GM21515 (cell line): ENCODE measurements around the gene AGPAT4.

ENCODE experiments used
- ATAC-seq: cut with Tn5 transposase; IDR thresholded peaks from one replicate; pipeline ENCODE4 v1.9.1; 2021; ENCODE audit not compliant: unreplicated experiment

AGPAT4 gene

DNA sequence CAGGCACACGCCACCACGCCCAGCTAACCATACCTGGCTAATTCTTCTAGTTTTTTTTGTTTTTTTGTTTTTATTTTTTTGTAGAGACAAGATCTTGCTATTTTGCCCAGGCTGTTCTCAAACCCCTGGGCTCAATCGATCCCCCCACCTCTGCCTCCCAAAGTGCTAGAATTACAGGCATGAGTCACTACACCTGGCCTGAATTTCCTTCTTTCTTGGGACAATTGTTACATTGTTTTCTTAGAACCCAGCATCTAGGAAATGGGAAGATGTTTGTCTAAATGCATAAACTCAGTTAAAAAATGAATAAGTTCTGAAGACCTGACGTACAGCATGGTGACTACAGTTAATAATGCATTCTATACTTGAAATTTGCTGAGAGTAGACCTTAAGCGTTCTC is 10.8 kb upstream of the AGPAT4 start:
- ATAC-seq, result no peak

DNA sequence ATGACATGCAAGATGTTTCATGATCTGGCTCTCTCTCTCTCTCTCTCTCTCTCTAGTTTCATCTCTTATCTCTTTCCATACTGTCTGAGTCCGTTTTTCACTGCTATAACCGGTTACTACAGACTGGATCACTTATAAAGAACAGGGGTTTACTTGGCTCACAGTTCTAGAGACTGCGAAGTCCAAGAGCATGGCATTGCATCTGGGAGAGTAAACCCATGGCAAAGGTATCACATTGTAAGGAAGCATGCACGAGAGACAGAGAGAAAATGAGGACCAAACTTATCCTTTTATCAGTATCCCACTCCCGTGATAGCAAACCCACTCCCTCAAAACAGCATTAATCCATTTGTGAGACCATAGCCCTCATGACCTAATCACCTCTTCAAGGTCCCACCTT is 7.2 kb upstream of the AGPAT4 start:
- ATAC-seq, result no peak

DNA sequence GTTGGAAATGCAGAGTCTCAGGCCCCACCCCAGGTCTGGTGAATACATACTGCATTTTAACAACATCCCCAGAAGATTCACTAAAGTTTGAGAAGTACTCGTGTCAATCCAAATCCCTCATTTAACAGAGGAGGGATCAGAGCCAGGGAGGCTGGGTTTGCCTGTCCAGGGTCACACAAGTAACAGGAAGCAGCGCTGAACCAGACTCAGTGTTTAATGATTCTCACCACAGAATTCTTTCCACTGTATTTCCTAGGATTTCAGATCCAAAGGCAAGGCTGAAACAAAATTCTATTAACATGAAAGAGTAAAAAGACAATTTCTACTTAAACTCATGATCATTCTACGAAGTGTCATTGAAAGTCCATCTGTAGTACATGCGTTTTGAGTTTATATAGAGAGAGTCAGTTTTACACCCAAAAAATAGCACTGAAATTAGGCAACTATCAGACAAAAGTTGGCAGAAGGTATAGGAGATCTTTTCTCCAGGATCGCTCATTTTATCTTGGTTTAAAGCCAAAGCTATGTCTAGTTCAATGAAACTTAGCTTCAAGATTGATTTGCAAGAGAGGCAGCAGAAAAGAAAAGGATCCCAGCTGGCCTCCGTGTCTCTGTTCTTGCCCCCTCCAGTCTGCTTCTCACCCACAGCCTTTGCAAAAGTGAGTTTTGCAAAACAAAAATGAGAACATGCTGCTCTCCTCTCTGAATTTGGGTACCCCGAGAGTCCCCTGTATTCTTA is 6.0 kb upstream of the AGPAT4 start:
- ATAC-seq, result no peak

DNA sequence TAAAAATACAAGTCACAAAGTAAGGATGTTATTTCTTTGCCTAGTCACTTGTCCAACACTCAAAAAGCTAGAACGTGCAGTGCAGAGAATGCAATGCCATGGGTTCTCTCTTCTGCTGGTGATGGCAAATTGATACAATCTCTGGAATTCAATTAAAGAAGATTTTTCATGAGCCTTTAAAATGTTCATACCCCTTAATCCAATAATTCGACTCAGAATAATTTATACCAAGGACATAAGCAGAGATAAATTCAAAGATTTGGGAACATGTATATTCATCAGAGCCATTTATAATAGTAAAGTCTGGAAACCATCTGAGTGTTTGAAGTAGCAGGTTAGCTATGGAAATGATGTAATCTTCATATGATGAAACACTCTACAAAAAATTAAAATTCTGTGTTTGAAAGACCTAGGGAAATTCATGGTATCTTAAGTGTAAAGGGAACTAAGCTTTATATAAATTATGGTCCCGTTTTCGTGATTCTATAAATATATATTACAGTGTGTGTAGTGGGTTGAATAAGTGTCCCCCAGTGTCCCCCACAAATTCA is 2.8 kb upstream of the AGPAT4 start:
- ATAC-seq, result no peak

DNA sequence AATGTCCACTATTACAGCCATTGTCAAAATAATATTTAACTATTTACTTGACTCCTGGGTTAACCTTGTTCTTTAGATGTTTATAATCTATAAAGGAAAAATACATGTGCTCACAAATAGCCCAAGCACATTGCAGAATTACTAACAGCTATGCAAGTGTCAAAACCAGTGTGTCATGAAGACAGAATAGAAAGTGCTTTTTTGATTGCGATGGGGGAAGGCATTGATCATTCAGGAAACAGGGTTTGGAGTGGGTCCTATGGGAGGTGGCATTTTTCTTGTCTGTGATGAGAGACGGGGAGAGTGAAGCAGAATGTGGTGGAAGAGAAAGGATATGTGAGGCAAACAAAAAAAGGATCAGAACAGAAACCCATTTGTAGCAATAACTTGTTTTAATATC is 1.0 kb upstream of the AGPAT4 start:
- no peak for ATAC-seq

DNA sequence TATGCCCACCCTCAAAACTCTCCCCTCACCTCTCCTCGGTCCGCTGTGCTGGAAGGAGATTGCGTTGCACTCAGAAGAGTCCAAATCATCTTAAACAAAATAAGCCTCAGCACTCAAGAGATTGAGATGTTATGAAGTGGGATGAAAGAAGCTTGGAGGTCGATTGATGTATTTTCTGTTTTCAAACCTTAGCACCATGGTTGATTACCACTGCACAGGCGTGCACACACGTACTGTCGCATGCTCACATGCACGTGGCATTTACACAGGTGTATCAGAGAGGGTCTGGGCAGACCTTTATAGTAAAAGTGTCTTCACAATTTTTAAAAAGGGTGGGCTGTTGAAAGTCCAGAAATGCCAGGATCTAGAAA is 612 bp upstream of the AGPAT4 start:
- ATAC-seq, result no peak

DNA sequence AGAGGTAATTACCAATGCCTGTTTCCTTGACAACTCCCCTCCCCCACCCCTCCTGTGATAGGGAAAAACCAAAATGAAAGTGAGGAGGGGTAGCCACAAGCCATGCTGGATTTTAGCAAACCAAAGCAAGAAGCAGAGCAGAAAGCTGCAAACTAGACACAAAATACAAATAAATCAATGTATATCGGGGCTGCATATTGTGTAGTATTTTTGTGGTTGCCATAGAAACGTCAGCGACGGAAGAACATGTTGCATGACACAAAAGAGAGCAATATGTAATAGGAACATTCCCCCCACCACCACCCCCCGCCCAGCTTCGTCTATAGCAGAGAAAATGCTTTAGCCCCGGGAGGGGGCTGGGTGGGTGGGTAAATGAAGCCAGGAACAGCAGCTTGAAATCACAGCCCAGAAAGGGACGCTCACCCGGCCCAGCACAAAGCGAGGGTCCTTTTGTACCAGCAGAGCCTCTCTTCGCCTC is 548 bp downstream of the AGPAT4 start:
- ATAC-seq, result no peak

DNA sequence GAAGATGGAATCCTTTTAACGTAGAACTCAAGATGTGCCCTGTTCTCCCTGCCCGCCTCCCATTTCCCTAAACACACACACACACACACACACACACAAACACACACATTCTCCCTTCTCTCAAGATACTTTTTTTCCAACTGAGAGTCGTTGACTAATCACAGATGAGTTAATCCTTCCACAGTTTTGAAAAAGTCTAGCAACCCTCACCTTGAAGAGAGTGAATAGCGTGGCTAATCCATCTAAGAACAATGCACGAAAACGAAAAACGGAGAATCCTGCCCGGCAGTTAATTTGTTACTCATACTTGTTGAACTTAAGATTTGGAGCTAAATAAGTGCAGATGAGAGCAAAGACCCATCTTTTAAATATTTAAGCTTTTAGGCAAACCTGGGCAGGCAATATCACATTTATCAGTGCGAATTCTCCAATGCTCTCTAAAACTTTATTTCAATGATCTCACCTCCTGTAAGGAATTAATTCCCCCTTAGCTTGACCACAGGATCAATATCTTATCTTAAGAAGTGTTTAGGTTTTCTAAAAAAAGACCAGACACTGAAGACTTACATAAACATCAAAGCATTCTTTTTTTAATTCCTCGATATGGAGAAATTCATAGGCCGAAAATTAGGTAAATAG is 1.1 kb downstream of the AGPAT4 start:
- ATAC-seq, result no peak

DNA sequence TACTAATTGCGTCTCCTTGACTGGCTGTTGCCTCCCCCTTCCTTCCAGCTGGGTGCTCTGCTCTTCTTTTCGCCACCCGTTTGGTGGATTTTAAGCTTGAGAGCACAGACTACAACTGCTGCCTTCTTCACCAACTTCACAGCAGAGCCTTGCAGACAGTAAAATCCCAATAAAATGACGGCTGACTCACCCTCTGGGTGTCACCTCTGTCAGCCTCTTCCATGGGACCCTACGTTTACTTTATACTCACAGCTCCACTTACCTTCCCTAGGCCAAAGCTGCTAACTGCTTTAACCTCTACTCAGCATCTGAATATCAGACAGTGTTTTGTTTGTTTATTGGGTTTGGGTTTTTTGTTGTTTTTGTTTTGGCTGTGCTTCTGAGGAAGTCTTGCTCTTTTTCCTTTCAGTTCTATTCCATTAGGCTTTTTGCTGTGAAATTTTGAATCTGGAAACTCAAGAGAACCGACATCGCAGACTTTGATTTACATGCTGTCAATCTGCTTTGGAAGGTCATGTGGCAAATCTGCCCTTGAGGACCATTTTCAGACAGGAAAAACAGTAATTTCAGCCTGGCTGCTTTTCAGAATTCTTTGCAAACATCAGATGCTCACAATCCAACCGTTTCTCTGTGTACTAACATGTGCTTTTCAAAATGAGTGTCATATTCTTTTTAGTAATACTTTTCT is 2.4 kb downstream of the AGPAT4 start:
- ATAC-seq, result no peak

DNA sequence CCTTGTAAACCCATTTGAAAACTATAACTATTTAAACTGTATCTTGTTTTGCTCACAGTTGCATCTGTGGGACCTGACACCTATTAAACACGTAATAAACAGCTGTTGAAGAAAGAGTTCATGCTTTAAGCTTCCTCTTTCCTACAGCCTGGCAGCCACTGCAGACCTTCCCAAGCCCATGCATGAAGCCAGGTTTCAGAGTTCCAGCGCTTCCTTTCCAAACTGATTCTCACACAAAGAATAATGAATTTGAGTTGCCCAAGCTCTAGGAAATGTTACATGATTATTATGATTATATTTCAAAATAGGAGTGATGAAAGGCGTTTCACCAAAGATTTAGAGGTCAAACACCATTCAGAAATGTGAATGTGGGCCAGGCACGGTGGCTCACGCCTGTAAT is 3.7 kb downstream of the AGPAT4 start:
- ATAC-seq, result no peak

DNA sequence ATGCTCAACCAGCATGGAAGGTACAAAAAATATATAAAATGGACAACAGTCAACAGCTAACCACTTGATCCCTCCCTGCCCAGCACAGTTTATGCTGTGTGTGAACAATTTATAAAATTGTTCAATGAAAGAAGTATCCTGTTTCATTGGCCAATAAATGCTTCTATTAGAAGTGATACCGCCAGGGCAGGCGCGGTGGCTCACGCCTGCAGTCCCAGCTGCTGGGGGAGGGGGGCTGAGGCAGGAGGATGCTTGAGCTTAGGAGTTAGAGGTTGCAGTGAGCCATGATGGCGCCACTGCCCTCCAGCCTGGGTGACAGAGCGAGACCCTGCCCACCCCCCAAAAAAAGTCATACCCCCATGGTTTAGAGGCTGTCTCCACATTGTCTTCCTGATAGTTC is 4.6 kb downstream of the AGPAT4 start:
- ATAC-seq, result no peak

DNA sequence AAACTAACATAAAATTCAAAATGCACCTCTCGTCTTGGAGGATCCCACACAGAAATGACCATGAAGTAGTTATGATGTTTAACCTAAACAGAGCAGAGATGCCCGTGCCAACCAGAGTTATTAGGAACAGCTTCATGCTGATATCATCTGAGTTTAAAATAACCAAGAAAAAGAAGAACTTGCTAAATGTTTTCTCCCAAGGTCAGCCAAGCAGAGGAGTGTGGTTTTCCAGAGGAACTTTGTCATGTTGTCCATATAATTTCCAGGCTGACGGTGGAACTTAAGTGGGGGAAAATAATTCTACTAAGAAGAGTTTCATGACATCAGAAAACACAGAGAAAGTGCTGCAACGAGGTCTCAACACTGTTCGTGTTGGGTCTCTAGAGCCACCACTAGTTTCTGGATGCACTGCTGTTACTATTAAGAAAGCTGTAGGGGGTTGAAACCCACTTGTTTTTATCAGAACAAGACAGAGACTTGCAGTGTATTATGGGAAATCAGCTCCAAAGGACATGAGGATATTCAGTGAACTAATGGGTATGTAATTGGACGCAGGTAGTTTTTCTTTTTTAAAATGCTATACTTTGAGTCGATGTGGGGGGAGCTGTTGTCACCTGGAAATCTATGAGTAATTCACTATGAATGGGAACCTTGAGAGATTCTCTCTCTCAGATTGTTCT is 5.2 kb downstream of the AGPAT4 start:
- no peak for ATAC-seq

DNA sequence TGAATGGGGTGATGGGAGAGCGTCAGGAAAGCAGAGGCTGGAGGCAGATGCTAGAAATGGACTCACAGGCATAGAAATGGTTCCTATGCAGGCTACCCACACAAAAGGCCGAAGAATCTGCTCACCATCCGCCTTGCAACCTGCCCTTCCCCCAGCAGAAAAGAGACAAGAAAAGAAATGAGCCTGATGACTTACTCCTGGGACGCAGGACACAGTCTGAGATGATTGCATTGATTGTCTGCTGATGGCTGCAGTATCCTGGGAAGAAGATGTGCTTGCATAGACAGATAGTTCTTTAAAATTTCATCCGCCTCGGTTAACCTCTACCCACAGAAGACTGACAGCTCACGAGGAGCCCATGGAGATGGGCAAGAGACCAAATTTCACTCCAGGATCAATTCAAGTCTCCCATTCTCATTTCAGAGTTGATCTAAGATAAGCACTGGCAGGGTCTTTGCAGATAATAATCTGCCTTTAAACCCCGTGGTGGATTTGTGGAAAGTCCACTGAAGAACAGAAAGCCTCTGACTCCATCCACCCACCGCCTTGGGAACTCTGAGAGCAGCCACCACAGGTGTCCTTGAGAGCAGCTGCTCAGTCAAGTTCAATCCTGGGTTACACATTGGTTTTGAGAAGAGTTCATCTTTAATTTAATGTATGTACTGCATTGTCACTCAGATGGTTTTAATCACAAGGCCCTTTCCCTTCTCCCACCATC is 7.2 kb downstream of the AGPAT4 start:
- no peak for ATAC-seq

DNA sequence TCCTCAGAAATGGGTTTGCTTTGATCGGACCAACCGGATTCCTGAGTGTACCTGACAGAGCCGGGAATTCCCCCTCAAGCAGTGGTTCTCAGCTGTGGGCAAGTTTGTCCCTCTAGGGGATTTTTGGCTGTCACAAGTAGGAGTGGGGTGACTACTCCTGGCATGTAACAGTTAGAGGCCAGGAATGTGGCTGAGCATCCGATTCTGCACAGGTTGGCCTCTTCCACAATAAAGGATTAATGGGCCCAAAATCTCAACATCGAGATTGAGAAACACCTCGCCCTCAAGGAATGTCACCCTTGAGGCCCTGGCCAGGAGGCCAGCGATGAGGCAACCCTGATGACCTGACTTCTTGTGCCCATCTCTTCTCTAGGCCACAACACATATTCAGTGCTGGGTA is 7.9 kb downstream of the AGPAT4 start:
- no peak for ATAC-seq

DNA sequence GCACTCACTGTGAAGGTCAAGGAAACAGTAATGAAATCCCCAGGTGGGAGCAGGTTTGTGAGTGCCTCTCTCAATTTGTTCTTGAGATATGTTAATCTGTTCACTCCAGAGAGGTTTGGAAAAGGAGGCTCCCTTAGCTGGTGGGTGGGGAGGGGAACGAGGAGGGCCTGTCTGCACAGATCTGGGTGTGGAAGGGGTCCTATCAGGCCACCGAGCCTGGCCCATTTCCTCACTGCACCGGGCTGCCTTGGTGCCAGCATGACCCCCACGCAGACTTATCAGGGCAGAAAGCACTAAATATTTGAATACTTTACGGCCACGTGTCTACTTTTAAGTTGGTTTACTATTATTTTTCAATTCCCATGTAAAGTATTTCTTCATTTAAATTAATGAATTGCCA is 8.3 kb downstream of the AGPAT4 start:
- ATAC-seq, result no peak

DNA sequence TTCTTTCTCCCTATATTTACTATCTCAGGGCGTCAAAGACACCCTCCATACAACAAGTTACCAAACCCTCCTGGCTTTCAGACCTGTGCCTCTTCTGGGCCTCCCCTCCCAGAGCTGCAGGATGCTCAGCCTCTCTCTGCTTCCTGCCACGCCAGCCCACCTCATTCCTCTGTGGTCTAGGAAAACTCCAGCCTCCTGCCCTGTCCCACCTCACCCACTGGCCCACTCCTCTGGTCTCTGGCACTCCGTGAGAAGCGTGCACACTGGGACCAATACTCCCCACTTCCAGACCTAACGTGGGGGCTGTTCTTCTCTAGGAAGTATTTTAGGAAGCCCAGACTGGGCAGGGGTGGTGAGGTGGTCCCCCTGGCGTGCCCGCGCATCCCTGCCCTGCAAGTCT is 9.7 kb downstream of the AGPAT4 start:
- no peak for ATAC-seq

DNA sequence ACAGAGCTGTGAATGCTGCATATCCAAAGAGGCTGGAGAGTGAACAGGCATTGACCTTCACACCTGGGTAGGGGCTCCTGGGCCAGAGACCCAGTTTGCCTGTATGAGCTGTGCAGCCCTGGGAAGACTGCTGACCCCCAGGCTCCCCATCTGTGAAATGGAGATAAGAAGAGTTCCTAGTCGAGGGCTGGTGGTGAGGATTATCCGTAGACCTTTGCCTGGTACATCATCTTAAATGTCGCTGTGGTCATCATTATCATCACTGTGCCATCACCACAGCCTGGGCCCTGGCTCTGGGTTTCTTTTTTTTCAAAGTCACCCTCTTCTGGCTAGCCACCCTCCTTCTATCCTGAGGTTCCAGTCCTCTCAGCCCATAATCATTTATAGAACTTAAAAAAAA is 12.0 kb downstream of the AGPAT4 start:
- no peak for ATAC-seq

DNA sequence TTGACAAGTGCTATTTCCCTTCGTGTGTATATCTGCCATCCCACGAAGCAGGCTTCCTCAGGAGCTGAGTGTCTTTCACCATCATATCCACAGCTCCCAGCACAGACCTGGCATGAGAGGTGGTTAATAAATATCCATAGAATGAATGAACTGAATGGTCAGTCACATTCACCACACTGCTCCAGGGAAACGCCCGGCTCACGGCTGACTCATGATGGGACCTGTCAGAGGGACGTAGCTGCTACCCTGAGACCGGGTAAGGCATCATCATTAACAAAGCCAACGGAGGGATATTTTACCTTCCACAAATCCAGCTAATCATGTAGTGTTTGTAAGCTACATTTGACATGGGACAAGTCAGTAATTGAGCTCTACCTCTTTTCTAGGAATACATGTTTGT is 12.5 kb downstream of the AGPAT4 start:
- ATAC-seq, result no peak

DNA sequence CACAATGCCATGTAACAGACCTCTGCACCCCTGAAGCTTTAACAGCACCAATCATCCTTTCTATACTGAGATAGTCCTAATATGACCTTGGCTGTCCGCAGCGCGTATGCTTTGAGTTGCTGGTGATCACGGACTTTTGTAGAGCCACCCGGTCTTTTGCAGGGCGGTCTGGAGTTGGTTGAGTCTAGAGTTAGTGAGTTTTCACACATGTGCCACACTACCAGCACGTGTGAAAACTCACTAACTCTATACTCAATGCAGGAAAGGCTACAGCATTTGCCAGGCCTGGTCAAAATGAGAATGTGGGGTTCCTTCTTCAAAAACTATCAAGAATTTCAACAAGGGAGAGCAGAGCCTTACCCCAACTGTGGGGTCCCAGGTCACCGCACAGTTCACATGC is 14.6 kb downstream of the AGPAT4 start:
- no peak for ATAC-seq

DNA sequence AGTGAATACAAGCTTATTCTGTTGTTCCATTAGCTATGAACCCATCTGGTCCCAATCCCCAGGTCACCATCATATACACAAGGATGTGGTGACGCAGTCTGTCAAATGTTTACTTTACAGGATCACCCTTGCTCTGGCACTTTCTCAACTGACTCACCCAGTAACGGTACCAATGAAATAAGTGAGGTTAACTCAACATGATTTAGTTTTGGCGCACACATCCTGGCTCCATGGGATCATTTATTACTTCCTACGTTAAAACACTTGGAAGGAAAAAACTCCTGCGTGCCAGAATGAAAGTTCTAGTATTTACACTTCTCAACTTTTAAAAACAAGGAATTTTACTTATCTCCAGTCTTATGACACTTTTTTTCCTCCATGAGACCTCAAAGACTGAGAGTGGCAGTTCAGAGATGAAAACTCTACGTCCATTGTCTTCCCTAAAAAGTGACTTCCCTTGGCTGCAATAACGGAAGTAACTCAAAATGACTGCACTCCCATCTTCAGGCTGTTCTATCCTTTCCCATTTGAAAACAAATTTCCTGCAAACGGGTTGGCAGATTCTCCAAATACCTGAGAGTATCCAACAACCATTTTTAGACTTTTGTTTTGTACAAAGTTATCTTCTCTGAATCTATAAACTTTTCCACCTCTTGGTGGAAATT is 15.9 kb downstream of the AGPAT4 start:
- ATAC-seq, result no peak
